Breast epithelium (tissue), 4 donors: Measurements from ENCODE around the gene GHITM. TPM values are rescaled to one million over a fixed set of nuclear protein-coding genes. Genes with fewer than 3 reads are reported as not detected.

Experiments used
- DNase-seq, 2 donors: peaks; one replicate each; pipeline ENCODE4 v3.0.0-alpha.2; 2019; ENCODE audit warnings: low spot score in 2 of 2
- H3K27ac ChIP-seq, 2 donors: fragments of 200-600 bp; sonication (generic) in 1 of 2; one replicate each; pipeline ENCODE4 v1.5.1; 2016 to 2019; ENCODE audit warnings: mild to moderate bottlenecking in 1 of 2
- H3K27me3 ChIP-seq, 2 donors: fragments of 200-600 bp; sonication (generic) in 1 of 2; one replicate each; pipeline versions ENCODE4 v1.5.1 to v1.6.0; 2017 to 2019; ENCODE audit warnings: control low read depth in 1 of 2, mild to moderate bottlenecking in 1 of 2
- H3K36me3 ChIP-seq: fragments of 200-600 bp; one replicate; pipeline ENCODE4 v1.5.1; 2019
- H3K4me1 ChIP-seq, 2 donors: fragments of 200-600 bp; sonication (generic); one replicate each; pipeline ENCODE4 v1.5.1; 2016 to 2019; ENCODE audit warnings: control low read depth in 1 of 2
- H3K4me3 ChIP-seq, 3 donors: fragments of 200-600 bp; sonication (generic); 1 replicate in 2 of 3; 2 replicates in 1 of 3; pipeline ENCODE4 v1.5.1; 2016 to 2019; ENCODE audit warnings: mild to moderate bottlenecking in 3 of 3, moderate library complexity in 2 of 3
- H3K9me3 ChIP-seq, 2 donors: fragments of 200-600 bp; sonication (generic) in 1 of 2; one replicate each; pipeline ENCODE4 v1.5.1; 2016 to 2019; ENCODE audit warnings: control low read depth in 1 of 2
- POLR2A ChIP-seq: fragments of 450-650 bp; IDR thresholded peaks from one replicate; pipeline ENCODE4 v1.6.1; 2016; ENCODE audit warnings: antibody characterized with exemption, mild to moderate bottlenecking, moderate library complexity
- POLR2AphosphoS5 ChIP-seq, 3 donors: sonication (generic); formaldehyde crosslinking; IDR thresholded peaks; one replicate each; pipeline ENCODE4 v1.6.1; 2017; ENCODE audit warnings: antibody characterized with exemption in 3 of 3
- intact Hi-C: fragments of 100-400 bp; cut with DNase I; formaldehyde crosslinking; loops from one replicate; pipeline ENCODE4 v1.15.1; 2023; ENCODE audit warnings: low total_unique reads
- total RNA-seq, 3 donors: library from RNA; depleted of rRNA; stranded (reverse); fragments of >200 nt; gene quantifications; one replicate each; pipeline ENCODE4 v1.1.0, GENCODE V29; 2016
- TF ChIP-seq, protein P1 (sequence below), 3 donors: fragments of 450-650 bp; IDR thresholded peaks; one replicate each; pipeline ENCODE4 v1.5.1; 2016 to 2017; ENCODE audit warnings: antibody characterized with exemption in 3 of 3, mild to moderate bottlenecking in 3 of 3, moderate library complexity in 3 of 3

GHITM gene
- total RNA-seq, 3 donors from 2014 or later = 118 to 161 (median 133) TPM

DNA sequence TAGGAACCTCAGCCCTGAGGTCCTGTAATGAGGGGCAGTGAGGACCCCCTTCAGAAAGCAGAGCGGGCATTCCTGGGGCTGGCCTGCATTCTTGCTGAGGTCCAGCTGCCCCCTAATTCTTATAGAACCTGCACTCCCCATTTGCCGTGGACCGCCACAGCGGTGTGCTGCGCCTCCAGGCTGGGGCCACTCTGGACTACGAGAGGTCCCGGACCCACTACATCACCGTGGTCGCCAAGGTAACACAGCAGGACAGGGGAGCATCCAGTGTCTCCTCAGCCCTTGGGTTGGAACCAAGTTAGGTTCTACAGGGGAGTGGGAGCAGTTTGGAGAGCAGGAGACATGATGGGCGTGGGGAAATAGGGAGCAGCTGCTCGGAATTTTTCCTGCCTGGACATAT lies 62.4 kb downstream of the GHITM start:
- intact Hi-C loops = no loop called here
- Histone ChIP-seq H3K27me3 (peaks cover 0 to 15% of the 10 kb centered on the region in 2 donors), H3K4me3 (no peak overlapping the region), H3K27ac (no peak overlapping the region), H3K9me3 (no peaks in the 10 kb centered on the region), H3K36me3 (no peaks in the 10 kb centered on the region), H3K4me1 (no peaks in the 10 kb centered on the region)
- TF ChIP-seq POLR2AphosphoS5 (IDR thresholded peaks at IDR 0.05) (no peak), POLR2A (no peak)
- TF ChIP-seq, protein P1, sequence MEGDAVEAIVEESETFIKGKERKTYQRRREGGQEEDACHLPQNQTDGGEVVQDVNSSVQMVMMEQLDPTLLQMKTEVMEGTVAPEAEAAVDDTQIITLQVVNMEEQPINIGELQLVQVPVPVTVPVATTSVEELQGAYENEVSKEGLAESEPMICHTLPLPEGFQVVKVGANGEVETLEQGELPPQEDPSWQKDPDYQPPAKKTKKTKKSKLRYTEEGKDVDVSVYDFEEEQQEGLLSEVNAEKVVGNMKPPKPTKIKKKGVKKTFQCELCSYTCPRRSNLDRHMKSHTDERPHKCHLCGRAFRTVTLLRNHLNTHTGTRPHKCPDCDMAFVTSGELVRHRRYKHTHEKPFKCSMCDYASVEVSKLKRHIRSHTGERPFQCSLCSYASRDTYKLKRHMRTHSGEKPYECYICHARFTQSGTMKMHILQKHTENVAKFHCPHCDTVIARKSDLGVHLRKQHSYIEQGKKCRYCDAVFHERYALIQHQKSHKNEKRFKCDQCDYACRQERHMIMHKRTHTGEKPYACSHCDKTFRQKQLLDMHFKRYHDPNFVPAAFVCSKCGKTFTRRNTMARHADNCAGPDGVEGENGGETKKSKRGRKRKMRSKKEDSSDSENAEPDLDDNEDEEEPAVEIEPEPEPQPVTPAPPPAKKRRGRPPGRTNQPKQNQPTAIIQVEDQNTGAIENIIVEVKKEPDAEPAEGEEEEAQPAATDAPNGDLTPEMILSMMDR (IDR thresholded peaks at IDR 0.05) = no peak
- DNase-seq = no peak

DNA sequence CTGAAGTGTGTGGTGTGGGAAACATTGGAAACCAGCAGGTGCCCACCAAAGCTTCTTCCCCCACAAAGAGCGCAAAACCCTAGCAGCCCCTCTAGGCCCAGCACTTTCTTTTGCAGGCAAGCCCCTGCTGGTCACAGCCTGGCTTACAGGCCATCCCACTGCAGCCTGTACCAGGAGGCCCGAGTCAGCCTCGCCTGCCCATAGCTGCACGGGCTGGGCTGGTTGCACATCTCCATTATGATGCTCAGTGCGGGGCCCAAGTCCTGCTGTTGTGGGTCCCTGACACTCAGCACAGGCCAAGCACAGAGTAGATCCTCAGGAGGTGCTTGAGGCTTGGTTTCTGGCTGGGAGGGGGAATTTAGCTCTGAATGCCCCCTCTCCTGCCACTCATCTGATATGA lies 63.0 kb downstream of the GHITM start:
- intact Hi-C loops = no loop called here
- Histone ChIP-seq H3K27me3 (peaks cover 0 to 9% of the 10 kb centered on the region in 2 donors), H3K27ac (no peak overlapping the region), H3K36me3 (no peaks in the 10 kb centered on the region), H3K9me3 (no peaks in the 10 kb centered on the region), H3K4me3 (no peak overlapping the region), H3K4me1 (no peaks in the 10 kb centered on the region)
- TF ChIP-seq POLR2AphosphoS5 (IDR thresholded peaks at IDR 0.05) = no peak
- TF ChIP-seq, protein P1 (IDR thresholded peaks at IDR 0.05) = no peak
- no peak for TF ChIP-seq POLR2A
- DNase-seq = no peak

Other genes with a start within 250 kb of the GHITM start
- 1 to 10 TPM in 1 of 3 donors, not detected in 2; 1.3 TPM for gene GPR15LG, start 34.3 kb downstream of the GHITM start, total RNA-seq
- under 1 TPM; 0.15 to 0.66 (median 0.16) TPM for gene CDHR1, start 55.0 kb downstream of the GHITM start, total RNA-seq
- not detected for gene LRIT2, start 86.0 kb downstream of the GHITM start, total RNA-seq
- not detected for gene LRIT1, start 102.0 kb downstream of the GHITM start, total RNA-seq
- gene RGR, start 105.5 kb downstream of the GHITM start, total RNA-seq = under 1 TPM; 0.33 to 0.96 (median 0.59) TPM
- gene CCSER2, start 189.1 kb downstream of the GHITM start, total RNA-seq = 10 to 100 TPM; 49.8 to 61.2 (median 49.9) TPM